Measurements from ENCODE around the gene DTYMK. TPM values are rescaled to one million over a fixed set of nuclear protein-coding genes. Genes with fewer than 3 reads are reported as not detected.

Gene DTYMK
- total and polyA plus RNA-seq, 2 experiments from 2014 or later, result 20.7 to 55.5 TPM

- Histone ChIP-seq H3K79me2 (peaks cover 30% of the 10 kb centered on the region), H4K20me1 (ENCODE audit: insufficient read depth, poor library complexity, severe bottlenecking) (peaks cover 8% of the 10 kb centered on the region), H3K4me1 (ENCODE audit: insufficient read depth) (peaks cover 8% of the 10 kb centered on the region), H3K27ac (no peak overlapping the region), H3K27me3 (no peaks in the 10 kb centered on the region), H3K4me2 (no peak overlapping the region), H3K4me3 (no peak overlapping the region), H2AFZ (no peak overlapping the region), H3K9me3 (ENCODE audit: low read depth) (no peaks in the 10 kb centered on the region), H3K36me3 (replicated peaks; ENCODE audit: insufficient read depth, low read depth) (peaks cover 4% of the 10 kb centered on the region), H3K9me2 (replicated peaks; ENCODE audit: insufficient read depth) (no peaks in the 10 kb centered on the region)
- no peak for DNase-seq (ENCODE audit: low spot score)
- WGBS (ENCODE audit: low lambda C conversion rate, missing lambda C conversion rate), result 97% methylated on average over 6 of the region's 6 CpGs
- TF ChIP-seq EZH2phosphoT487 (IDR thresholded peaks at IDR 0.05; ENCODE audit: low read depth, severe bottlenecking, unreplicated experiment), result no peak
- no peak for TF ChIP-seq EZH2 (IDR thresholded peaks at IDR 0.05; ENCODE audit: borderline replicate concordance)
- no peak for TF ChIP-seq CTCF (IDR thresholded peaks at IDR 0.05; ENCODE audit: poor library complexity)
Measured at GRCh38 chr2:241706537-241706936, 19.9 kb upstream of the DTYMK start.

GRCh38 chr2:241703032-241703604, 16.5 kb upstream of the DTYMK start:
- no peaks in the 10 kb centered on the region for H3K9me2 ChIP-seq (replicated peaks; ENCODE audit: insufficient read depth)
- TF ChIP-seq EZH2 (IDR thresholded peaks at IDR 0.05; ENCODE audit: borderline replicate concordance) (no peak), EZH2phosphoT487 (IDR thresholded peaks at IDR 0.05; ENCODE audit: low read depth, severe bottlenecking, unreplicated experiment) (no peak), CTCF (IDR thresholded peaks at IDR 0.05; ENCODE audit: poor library complexity) (no peak)
- 67% methylated on average over 7 of the region's 11 CpGs for WGBS (ENCODE audit: low lambda C conversion rate, missing lambda C conversion rate)
- DNase-seq (ENCODE audit: low spot score), result no peak
- H3K4me3 ChIP-seq, result peak overlapping the region; percentile 96
- H4K20me1 ChIP-seq (ENCODE audit: insufficient read depth, poor library complexity, severe bottlenecking), result peaks cover 8% of the 10 kb centered on the region
- H3K9me3 ChIP-seq (ENCODE audit: low read depth), result no peaks in the 10 kb centered on the region
- peaks cover 34% of the 10 kb centered on the region for H3K79me2 ChIP-seq
- peaks cover 13% of the 10 kb centered on the region for H3K4me1 ChIP-seq (ENCODE audit: insufficient read depth)
- H2AFZ ChIP-seq, result no peak overlapping the region
- peak overlapping the region; percentile 80 for H3K27ac ChIP-seq
- peak overlapping the region; percentile 96 for H3K4me2 ChIP-seq
- H3K27me3 ChIP-seq, result no peaks in the 10 kb centered on the region
- H3K36me3 ChIP-seq (replicated peaks; ENCODE audit: insufficient read depth, low read depth), result no peaks in the 10 kb centered on the region

GRCh38 chr2:241702155-241703031, 15.8 kb upstream of the DTYMK start:
- DNase-seq (ENCODE audit: low spot score), result peak; percentile 95
- peak; percentile 44 for TF ChIP-seq CTCF (IDR thresholded peaks at IDR 0.05; ENCODE audit: poor library complexity)
- TF ChIP-seq EZH2phosphoT487 (IDR thresholded peaks at IDR 0.05; ENCODE audit: low read depth, severe bottlenecking, unreplicated experiment), result no peak
- H2AFZ ChIP-seq, result peak overlapping the region; percentile 27
- no peaks in the 10 kb centered on the region for H3K9me3 ChIP-seq (ENCODE audit: low read depth)
- WGBS (ENCODE audit: low lambda C conversion rate, missing lambda C conversion rate), result 2% methylated on average over 46 of the region's 98 CpGs
- peak overlapping the region; percentile 96 for H3K4me3 ChIP-seq
- peaks cover 34% of the 10 kb centered on the region for H3K79me2 ChIP-seq
- H4K20me1 ChIP-seq (ENCODE audit: insufficient read depth, poor library complexity, severe bottlenecking), result peaks cover 8% of the 10 kb centered on the region
- no peaks in the 10 kb centered on the region for H3K36me3 ChIP-seq (replicated peaks; ENCODE audit: insufficient read depth, low read depth)
- peak overlapping the region; percentile 97 for H3K27ac ChIP-seq
- no peaks in the 10 kb centered on the region for H3K9me2 ChIP-seq (replicated peaks; ENCODE audit: insufficient read depth)
- H3K27me3 ChIP-seq, result no peaks in the 10 kb centered on the region
- H3K4me1 ChIP-seq (ENCODE audit: insufficient read depth), result peaks cover 13% of the 10 kb centered on the region
- H3K4me2 ChIP-seq, result peak overlapping the region; percentile 96

Measured in hepatocyte (in vitro differentiated cells).